Central memory CD8-positive, alpha-beta T cell (primary cell): Measurements from ENCODE around the gene NDEL1.

ENCODE experiments used
- ATAC-seq: fragments of 150-1000 bp; cut with Tn5 transposase; replicated peaks from 2 replicates; pipeline ENCODE4 v1.10.0; 2022; ENCODE audit warnings: mild to moderate bottlenecking, moderate FRiP score, moderate number of reproducible peaks; ENCODE audit not compliant: poor library complexity, severe bottlenecking; ENCODE audit errors: extremely low read depth
- DNase-seq, 2 donors: peaks; one replicate each; pipeline ENCODE4 v3.0.0; 2021; ENCODE audit warnings: low spot score in 2 of 2
- H3K27ac Mint-ChIP-seq: one replicate; pipeline ENCODE4 v1.8.0; 2022; ENCODE audit warnings: low read depth, mild to moderate bottlenecking, moderate library complexity, mixed read lengths
- H3K27me3 Mint-ChIP-seq: one replicate; pipeline ENCODE4 v1.8.0; 2022; ENCODE audit warnings: mixed read lengths
- H3K36me3 Mint-ChIP-seq: one replicate; pipeline ENCODE4 v1.8.0; 2022; ENCODE audit warnings: mild to moderate bottlenecking, moderate library complexity, mixed read lengths; ENCODE audit not compliant: insufficient read depth
- H3K4me1 Mint-ChIP-seq: one replicate; pipeline ENCODE4 v1.8.0; 2022; ENCODE audit warnings: mixed read lengths
- H3K4me3 Mint-ChIP-seq: one replicate; pipeline ENCODE4 v1.8.0; 2022; ENCODE audit warnings: mild to moderate bottlenecking, moderate library complexity, mixed read lengths
- H3K9me3 Mint-ChIP-seq: one replicate; pipeline ENCODE4 v1.8.0; 2022; ENCODE audit warnings: mixed read lengths

NDEL1 gene

GRCh38 chr17:8503807-8504206, 68.1 kb downstream of the NDEL1 start:
- no peaks in the 10 kb centered on the region for H3K36me3 Mint-ChIP-seq
- H3K27ac Mint-ChIP-seq: no peak overlapping the region
- ATAC-seq (no peak), DNase-seq (no peak)
- H3K4me1 Mint-ChIP-seq: no peaks in the 10 kb centered on the region
- H3K27me3 Mint-ChIP-seq: peaks cover 33% of the 10 kb centered on the region
- H3K9me3 Mint-ChIP-seq: no peaks in the 10 kb centered on the region
- H3K4me3 Mint-ChIP-seq: no peak overlapping the region

- no peak for ATAC-seq
- Mint-ChIP-seq H3K27me3 (peaks cover 28% of the 10 kb centered on the region), H3K9me3 (no peaks in the 10 kb centered on the region), H3K36me3 (no peaks in the 10 kb centered on the region), H3K27ac (no peak overlapping the region), H3K4me1 (no peaks in the 10 kb centered on the region), H3K4me3 (no peak overlapping the region)
- no peak for DNase-seq
Measured at GRCh38 chr17:8504460-8505207, 69.0 kb downstream of the NDEL1 start.

- Mint-ChIP-seq H3K4me1 (no peaks in the 10 kb centered on the region), H3K27ac (no peak overlapping the region), H3K36me3 (no peaks in the 10 kb centered on the region), H3K9me3 (no peaks in the 10 kb centered on the region), H3K27me3 (peaks cover 18% of the 10 kb centered on the region), H3K4me3 (no peak overlapping the region)
- DNase-seq: no peak
- no peak for ATAC-seq
Measured at GRCh38 chr17:8506145-8506544, 70.5 kb downstream of the NDEL1 start.

GRCh38 chr17:8514801-8515200, 79.1 kb downstream of the NDEL1 start:
- H3K4me3 Mint-ChIP-seq: no peak overlapping the region
- DNase-seq: no peak
- ATAC-seq: no peak
- no peaks in the 10 kb centered on the region for H3K9me3 Mint-ChIP-seq
- H3K27ac Mint-ChIP-seq: no peak overlapping the region
- H3K4me1 Mint-ChIP-seq: no peaks in the 10 kb centered on the region
- H3K27me3 Mint-ChIP-seq: peaks cover 10% of the 10 kb centered on the region
- H3K36me3 Mint-ChIP-seq: peaks cover 2% of the 10 kb centered on the region
